Endodermal cell (in vitro differentiated cells): ENCODE data around the gene PEX7. TPM values are rescaled to one million over a fixed set of nuclear protein-coding genes. Genes with fewer than 3 reads are reported as not detected.
A peak's percentile ranks its signal among the peaks of the same experiment; 100 is the strongest.

Experiments
- DNase-seq: peaks from one replicate; pipeline ENCODE4 v3.0.0-alpha.2; 2017
- H3K27ac ChIP-seq: 2 replicates; pipeline ENCODE4 v1.5.1; 2013; ENCODE audit warnings: mild to moderate bottlenecking, low read depth, low read length, moderate library complexity
- H3K27me3 ChIP-seq: 2 replicates; pipeline ENCODE4 v1.6.1; 2013; ENCODE audit warnings: mild to moderate bottlenecking, low read length, moderate library complexity; ENCODE audit not compliant: insufficient read depth, control insufficient read depth, poor library complexity, severe bottlenecking
- H3K36me3 ChIP-seq: 2 replicates; pipeline ENCODE4 v1.7.0; 2013; ENCODE audit warnings: mild to moderate bottlenecking, low read length, moderate library complexity; ENCODE audit not compliant: control insufficient read depth, insufficient read depth
- H3K4me1 ChIP-seq: one replicate; pipeline ENCODE4 v1.7.0; 2013; ENCODE audit warnings: low read length; ENCODE audit not compliant: control insufficient read depth, insufficient read depth
- H3K4me3 ChIP-seq: 2 replicates; pipeline ENCODE4 v1.5.1; 2013; ENCODE audit warnings: mild to moderate bottlenecking, low read length, moderate library complexity
- H3K9ac ChIP-seq: 2 replicates; pipeline ENCODE4 v1.6.1; 2013; ENCODE audit warnings: mild to moderate bottlenecking, low read length, moderate library complexity; ENCODE audit not compliant: poor library complexity, severe bottlenecking; ENCODE audit errors: extremely low read depth
- H3K9me3 ChIP-seq: 2 replicates; pipeline ENCODE4 v1.6.1; 2013; ENCODE audit warnings: mild to moderate bottlenecking, low read length, moderate library complexity; ENCODE audit not compliant: control insufficient read depth
- H3K27ac Mint-ChIP-seq: 2 replicates; pipeline ENCODE4 v1.8.0; 2020; ENCODE audit warnings: mixed read lengths
- H3K27me3 Mint-ChIP-seq: 2 replicates; pipeline ENCODE4 v1.8.0; 2021; ENCODE audit warnings: mild to moderate bottlenecking, mixed read lengths; ENCODE audit not compliant: insufficient read depth
- H3K36me3 Mint-ChIP-seq: 2 replicates; pipeline ENCODE4 v1.8.0; 2020; ENCODE audit warnings: low read depth, mixed read lengths
- H3K4me1 Mint-ChIP-seq: 2 replicates; pipeline ENCODE4 v1.8.0; 2020; ENCODE audit warnings: mixed read lengths
- H3K4me3 Mint-ChIP-seq: 2 replicates; pipeline ENCODE4 v1.8.0; 2020; ENCODE audit warnings: mild to moderate bottlenecking, moderate library complexity, mixed read lengths
- H3K9me3 Mint-ChIP-seq: 2 replicates; pipeline ENCODE4 v1.8.0; 2020; ENCODE audit warnings: mild to moderate bottlenecking, mixed read lengths
- WGBS, 2 experiments: methylation state at CpG; one replicate each; pipeline versions ENCODE4 v1.1.5 to v1.1.7; 2013; ENCODE audit warnings: missing lambda C conversion rate in 2 of 2, mixed read lengths in 1 of 2; ENCODE audit not compliant: insufficient coverage in 1 of 2, insufficient read length in 1 of 2; 5-methylcytosine and 5-hydroxymethylcytosine counted together
- total RNA-seq, 2 donors: library from RNA; stranded (reverse); fragmentation: NEBNext Ultra II Directional in 1 of 2; extraction: Animal tissue kit (Norgen Biotek cat#: 25700) in 1 of 2; gene quantifications; 2 replicates in 1 of 2; 3 replicates in 1 of 2; pipeline ENCODE4 v1.2.1, GENCODE V29; 2021
- TF ChIP-seq, protein P1 (sequence below): fragments of 200-600 bp; sonication (generic); conservative IDR thresholded peaks from 2 replicates; pipeline ENCODE4 v1.5.0; 2021; ENCODE audit warnings: antibody characterized with exemption, mild to moderate bottlenecking

The PEX7 gene
- total RNA-seq, 2 donors from 2014 or later = 11.2 to 11.6 TPM

GRCh38 chr6:136831873-136832562 is 9.6 kb downstream of the PEX7 start:
- no peak overlapping the region for H3K4me3 Mint-ChIP-seq
- H3K9me3 Mint-ChIP-seq = peaks cover 39% of the 10 kb centered on the region
- H3K36me3 Mint-ChIP-seq = peaks cover 71% of the 10 kb centered on the region
- Histone ChIP-seq H3K36me3 (peaks cover 40% of the 10 kb centered on the region), H3K4me1 (no peaks in the 10 kb centered on the region), H3K27ac (no peak overlapping the region), H3K4me3 (peak overlapping the region; percentile 41), H3K9me3 (peaks cover 37% of the 10 kb centered on the region), H3K9ac (no peak overlapping the region), H3K27me3 (no peaks in the 10 kb centered on the region)
- 100% methylated on average over 1 of the region's 1 CpG; no CpG with 5 or more reads in 1 of the 2 experiments for WGBS, 2 experiments
- no peaks in the 10 kb centered on the region for H3K27me3 Mint-ChIP-seq
- DNase-seq = no peak
- H3K4me1 Mint-ChIP-seq = no peaks in the 10 kb centered on the region
- H3K27ac Mint-ChIP-seq = no peak overlapping the region
- TF ChIP-seq, protein P1, sequence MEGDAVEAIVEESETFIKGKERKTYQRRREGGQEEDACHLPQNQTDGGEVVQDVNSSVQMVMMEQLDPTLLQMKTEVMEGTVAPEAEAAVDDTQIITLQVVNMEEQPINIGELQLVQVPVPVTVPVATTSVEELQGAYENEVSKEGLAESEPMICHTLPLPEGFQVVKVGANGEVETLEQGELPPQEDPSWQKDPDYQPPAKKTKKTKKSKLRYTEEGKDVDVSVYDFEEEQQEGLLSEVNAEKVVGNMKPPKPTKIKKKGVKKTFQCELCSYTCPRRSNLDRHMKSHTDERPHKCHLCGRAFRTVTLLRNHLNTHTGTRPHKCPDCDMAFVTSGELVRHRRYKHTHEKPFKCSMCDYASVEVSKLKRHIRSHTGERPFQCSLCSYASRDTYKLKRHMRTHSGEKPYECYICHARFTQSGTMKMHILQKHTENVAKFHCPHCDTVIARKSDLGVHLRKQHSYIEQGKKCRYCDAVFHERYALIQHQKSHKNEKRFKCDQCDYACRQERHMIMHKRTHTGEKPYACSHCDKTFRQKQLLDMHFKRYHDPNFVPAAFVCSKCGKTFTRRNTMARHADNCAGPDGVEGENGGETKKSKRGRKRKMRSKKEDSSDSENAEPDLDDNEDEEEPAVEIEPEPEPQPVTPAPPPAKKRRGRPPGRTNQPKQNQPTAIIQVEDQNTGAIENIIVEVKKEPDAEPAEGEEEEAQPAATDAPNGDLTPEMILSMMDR = no peak

DNA sequence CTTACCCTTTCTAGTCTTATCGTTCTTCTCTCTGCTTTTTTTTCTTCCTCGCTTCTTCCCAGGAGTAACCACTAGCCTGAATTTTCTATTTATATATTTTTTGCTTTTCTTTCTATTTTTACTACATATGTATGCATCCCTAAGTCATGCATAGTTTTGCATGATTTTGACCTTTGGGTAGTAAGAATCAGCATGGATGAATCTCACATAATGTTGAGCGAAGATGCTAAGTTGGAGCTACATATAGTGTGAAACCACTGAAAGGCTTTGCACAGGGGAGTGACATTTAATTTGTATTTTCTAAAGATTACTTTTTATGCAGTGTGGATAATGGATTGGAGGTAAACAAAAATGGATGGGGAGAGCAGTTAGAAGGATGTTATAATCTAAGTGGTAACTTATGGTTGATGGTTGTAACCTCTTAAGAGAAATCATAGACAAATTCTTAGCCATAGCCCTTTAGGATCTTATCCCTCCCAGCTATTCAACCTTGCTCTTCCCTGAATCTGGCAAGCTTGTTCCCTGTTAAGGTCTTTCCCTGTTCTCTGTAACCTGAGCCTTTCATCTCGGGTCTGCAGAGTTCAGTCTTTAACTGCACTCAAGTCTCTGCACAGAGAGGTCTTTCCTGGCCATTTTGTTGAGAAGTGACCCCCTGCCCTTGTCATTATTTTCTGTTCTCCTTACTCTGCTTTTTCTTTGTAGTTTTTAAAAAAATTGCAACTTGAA is 18.0 kb downstream of the PEX7 start:
- Mint-ChIP-seq H3K27ac (no peak overlapping the region), H3K27me3 (no peaks in the 10 kb centered on the region), H3K4me3 (no peak overlapping the region), H3K9me3 (no peaks in the 10 kb centered on the region), H3K4me1 (no peaks in the 10 kb centered on the region), H3K36me3 (peaks cover 9% of the 10 kb centered on the region)
- no peaks in the 10 kb centered on the region for H3K9me3 ChIP-seq
- H3K27me3 ChIP-seq = no peaks in the 10 kb centered on the region
- no peak for DNase-seq
- no peak overlapping the region for H3K4me3 ChIP-seq
- whole genome bisulfite sequencing, 2 experiments = 83 to 94% methylated on average over 3 to 4 of the region's 4 CpGs
- TF ChIP-seq, protein P1 = no peak
- H3K27ac ChIP-seq = no peak overlapping the region
- no peak overlapping the region for H3K9ac ChIP-seq
- no peaks in the 10 kb centered on the region for H3K4me1 ChIP-seq
- peaks cover 9% of the 10 kb centered on the region for H3K36me3 ChIP-seq

- no peak overlapping the region for H3K27ac Mint-ChIP-seq
- Histone ChIP-seq H3K27ac (no peak overlapping the region), H3K27me3 (no peaks in the 10 kb centered on the region), H3K9ac (no peak overlapping the region), H3K36me3 (peaks cover 4% of the 10 kb centered on the region), H3K9me3 (no peaks in the 10 kb centered on the region), H3K4me3 (no peak overlapping the region), H3K4me1 (no peaks in the 10 kb centered on the region)
- peaks cover 22% of the 10 kb centered on the region for H3K36me3 Mint-ChIP-seq
- H3K9me3 Mint-ChIP-seq = peaks cover 8% of the 10 kb centered on the region
- H3K27me3 Mint-ChIP-seq = no peaks in the 10 kb centered on the region
- 97 to 100% methylated on average over 1 to 3 of the region's 3 CpGs for WGBS, 2 experiments
- no peak overlapping the region for H3K4me3 Mint-ChIP-seq
- TF ChIP-seq, protein P1 = no peak
- no peaks in the 10 kb centered on the region for H3K4me1 Mint-ChIP-seq
- no peak for DNase-seq
Measured at GRCh38 chr6:136843210-136843609, 20.8 kb downstream of the PEX7 start.
